ENCODE data around the gene GNG11. TPM values are rescaled to one million over a fixed set of nuclear protein-coding genes. Genes with fewer than 3 reads are reported as not detected.
A peak's percentile ranks its signal among the peaks of the same experiment; 100 is the strongest.

Gene GNG11
- total RNA-seq (10 to 100 TPM; 13.4 to 39.1 TPM), polyA plus RNA-seq (ENCODE audit: insufficient read length in 2 of 2) (10 to 100 TPM; 14.6 to 14.9 TPM)
- long read RNA-seq, donor 1, transcript GNG11-201 (2 exons, 3,055 nt), result major isoform, 65 of 65 reads
- long read RNA-seq, donor 1, partial matches to known transcripts, result 0 of 65 reads
- long read RNA-seq, donor 1, other reads (novel, unspliced or antisense), result 0 of 65 reads
- long read RNA-seq, donor 2, transcript GNG11-201 (2 exons, 3,055 nt), result major isoform, 14 of 14 reads
- long read RNA-seq, donor 2, partial matches to known transcripts, result 0 of 14 reads
- long read RNA-seq, donor 2, other reads (novel, unspliced or antisense), result 0 of 14 reads
- long read RNA-seq, donor 3, transcript GNG11-201 (2 exons, 3,055 nt), result major isoform, 36 of 36 reads
- long read RNA-seq, donor 3, partial matches to known transcripts, result 0 of 36 reads
- long read RNA-seq, donor 3, other reads (novel, unspliced or antisense), result 0 of 36 reads
- long read RNA-seq, donor 4, transcript GNG11-201 (2 exons, 3,055 nt), result major isoform, 342 of 389 reads
- long read RNA-seq, donor 4, partial matches to known transcripts, result 47 of 389 reads
- long read RNA-seq, donor 4, other reads (novel, unspliced or antisense), result 0 of 389 reads

- WGBS (ENCODE audit: insufficient coverage), result 2% methylated on average over 37 of the region's 39 CpGs
Observed at GRCh38 chr7:93921607-93922566, at the start of gene GNG11. Gene GNG11, plus strand, starts transcription at chr7:93921735. Its CDS starts 403 bp downstream, at chr7:93922138.

DNA sequence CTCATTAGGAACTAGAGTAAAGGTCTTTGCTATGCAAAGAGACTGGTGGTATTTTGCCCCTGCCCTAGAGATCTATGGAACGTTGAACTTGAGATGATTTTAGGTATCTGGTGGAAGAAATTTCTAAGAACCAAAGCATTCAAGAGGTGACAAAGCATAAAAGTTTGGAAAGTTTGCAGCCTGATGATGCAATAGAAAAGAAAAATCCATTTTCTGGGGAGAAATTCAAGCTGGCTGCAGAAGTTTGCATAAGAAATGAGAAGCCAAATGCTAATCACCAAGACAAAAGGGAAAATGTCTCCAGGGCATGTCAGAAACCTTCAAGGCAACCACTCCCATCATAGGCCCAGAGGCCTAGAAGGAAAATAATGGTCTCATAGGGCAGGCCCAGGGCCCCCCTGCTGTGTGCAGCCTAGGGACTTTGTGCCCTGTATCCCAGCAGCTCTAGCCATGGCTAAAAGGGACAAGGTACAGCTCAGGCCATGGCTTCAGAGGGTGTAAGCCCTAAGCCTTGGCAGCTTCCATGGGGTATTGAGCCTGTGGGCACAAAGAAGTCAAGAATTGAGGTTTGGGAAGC is 47.4 kb upstream of the GNG11 start:
- DNase-seq (ENCODE audit: low read depth in 4 of 6, low spot score in 6 of 6), result no peak
- no peak overlapping the region for H3K27ac ChIP-seq (ENCODE audit: low read depth, low read length)
- H3K36me3 ChIP-seq (ENCODE audit: control insufficient read depth, insufficient read depth, low read length), result no peaks in the 10 kb centered on the region
- H3K27me3 ChIP-seq (ENCODE audit: control insufficient read depth, insufficient read depth, low read length), result no peaks in the 10 kb centered on the region
- no CpG with 5 or more reads among the region's 1 CpG for whole genome bisulfite sequencing (ENCODE audit: insufficient coverage)
- no peaks in the 10 kb centered on the region for H3K9me3 ChIP-seq (ENCODE audit: control insufficient read depth, insufficient read depth, low read length)
- H3K4me3 ChIP-seq (ENCODE audit: low read depth, low read length), result no peak overlapping the region
- H3K4me1 ChIP-seq (ENCODE audit: control insufficient read depth, insufficient read depth, low read length), result no peaks in the 10 kb centered on the region

More at GRCh38 chr7:93921607-93922566, at the start of gene GNG11:
- Histone ChIP-seq H3K4me3 (ENCODE audit: low read depth, low read length) (peak within 1 kb of the TSS; percentile 55), H3K27me3 (ENCODE audit: control insufficient read depth, insufficient read depth, low read length) (no peaks in the 10 kb centered on the region), H3K9me3 (ENCODE audit: control insufficient read depth, insufficient read depth, low read length) (no peaks in the 10 kb centered on the region), H3K36me3 (ENCODE audit: control insufficient read depth, insufficient read depth, low read length) (no peaks in the 10 kb centered on the region), H3K27ac (ENCODE audit: low read depth, low read length) (peak within 1 kb of the TSS; percentile 88), H3K4me1 (ENCODE audit: control insufficient read depth, insufficient read depth, low read length) (peaks cover 7% of the 10 kb centered on the region)
- DNase-seq (ENCODE audit: low read depth in 4 of 6, low spot score in 6 of 6), result peak; percentile 15 to 88 (median 52)

GRCh38 chr7:93877742-93878141 is 43.8 kb upstream of the GNG11 start:
- no peaks in the 10 kb centered on the region for H3K4me1 ChIP-seq (ENCODE audit: control insufficient read depth, insufficient read depth, low read length)
- H3K27ac ChIP-seq (ENCODE audit: low read depth, low read length), result no peak overlapping the region
- no peaks in the 10 kb centered on the region for H3K36me3 ChIP-seq (ENCODE audit: control insufficient read depth, insufficient read depth, low read length)
- no peak for DNase-seq (ENCODE audit: low read depth in 4 of 6, low spot score in 6 of 6)
- H3K27me3 ChIP-seq (ENCODE audit: control insufficient read depth, insufficient read depth, low read length), result no peaks in the 10 kb centered on the region
- H3K9me3 ChIP-seq (ENCODE audit: control insufficient read depth, insufficient read depth, low read length), result no peaks in the 10 kb centered on the region
- no CpG with 5 or more reads among the region's 3 CpGs for WGBS (ENCODE audit: insufficient coverage)
- no peak overlapping the region for H3K4me3 ChIP-seq (ENCODE audit: low read depth, low read length)

- no peak for DNase-seq (ENCODE audit: low read depth in 4 of 6, low spot score in 6 of 6)
- Histone ChIP-seq H3K27me3 (ENCODE audit: control insufficient read depth, insufficient read depth, low read length) (no peaks in the 10 kb centered on the region), H3K27ac (ENCODE audit: low read depth, low read length) (no peak overlapping the region), H3K9me3 (ENCODE audit: control insufficient read depth, insufficient read depth, low read length) (no peaks in the 10 kb centered on the region), H3K36me3 (ENCODE audit: control insufficient read depth, insufficient read depth, low read length) (no peaks in the 10 kb centered on the region), H3K4me3 (ENCODE audit: low read depth, low read length) (no peak overlapping the region), H3K4me1 (ENCODE audit: control insufficient read depth, insufficient read depth, low read length) (no peaks in the 10 kb centered on the region)
Observed at GRCh38 chr7:93879356-93879755, 42.2 kb upstream of the GNG11 start.

- Histone ChIP-seq H3K4me1 (ENCODE audit: control insufficient read depth, insufficient read depth, low read length) (no peaks in the 10 kb centered on the region), H3K36me3 (ENCODE audit: control insufficient read depth, insufficient read depth, low read length) (no peaks in the 10 kb centered on the region), H3K27me3 (ENCODE audit: control insufficient read depth, insufficient read depth, low read length) (no peaks in the 10 kb centered on the region), H3K27ac (ENCODE audit: low read depth, low read length) (no peak overlapping the region), H3K9me3 (ENCODE audit: control insufficient read depth, insufficient read depth, low read length) (no peaks in the 10 kb centered on the region), H3K4me3 (ENCODE audit: low read depth, low read length) (no peak overlapping the region)
- DNase-seq (ENCODE audit: low read depth in 4 of 6, low spot score in 6 of 6), result no peak
Observed at GRCh38 chr7:93882468-93882867, 39.1 kb upstream of the GNG11 start.

DNA sequence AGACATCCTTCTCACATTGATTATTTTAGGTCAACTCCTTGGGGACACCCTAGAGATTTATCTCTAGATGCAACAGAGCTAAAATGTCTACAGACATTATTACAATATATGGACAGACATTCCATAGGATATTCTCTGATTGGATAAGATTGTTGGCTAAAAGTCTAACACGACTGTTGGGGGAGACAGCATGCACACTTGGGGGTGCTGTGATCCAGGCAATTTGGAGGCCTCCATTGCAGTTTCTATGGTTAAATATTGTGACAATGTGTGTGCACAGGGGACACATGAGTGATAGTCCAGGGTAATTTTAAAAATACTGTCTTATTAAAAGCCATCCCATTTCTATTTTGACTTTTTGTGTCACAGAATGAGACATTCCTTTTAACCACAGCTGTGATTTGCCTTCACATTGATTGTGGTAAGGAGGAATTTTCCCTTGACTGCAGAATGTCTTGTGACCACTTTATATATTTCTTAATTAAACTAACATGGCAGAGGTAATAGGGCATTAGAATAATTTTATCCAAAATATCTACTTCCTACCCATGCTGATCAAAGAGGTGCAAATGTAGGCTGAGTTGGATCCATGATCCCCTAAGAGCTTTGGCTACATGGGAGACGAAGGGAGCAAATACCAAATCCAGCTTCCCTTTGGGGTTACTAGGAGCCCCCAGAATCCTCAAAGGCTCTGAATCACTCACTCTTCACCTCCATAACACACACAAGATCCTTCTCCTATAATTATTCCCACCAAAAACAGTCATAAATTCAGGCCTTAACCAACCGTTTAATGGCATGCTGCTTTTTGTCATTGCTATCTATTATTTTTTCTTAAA is 38.2 kb upstream of the GNG11 start:
- H3K4me3 ChIP-seq (ENCODE audit: low read depth, low read length), result no peak overlapping the region
- no peaks in the 10 kb centered on the region for H3K36me3 ChIP-seq (ENCODE audit: control insufficient read depth, insufficient read depth, low read length)
- no peaks in the 10 kb centered on the region for H3K9me3 ChIP-seq (ENCODE audit: control insufficient read depth, insufficient read depth, low read length)
- no peaks in the 10 kb centered on the region for H3K4me1 ChIP-seq (ENCODE audit: control insufficient read depth, insufficient read depth, low read length)
- WGBS (ENCODE audit: insufficient coverage), result 100% methylated on average over 1 of the region's 3 CpGs
- H3K27ac ChIP-seq (ENCODE audit: low read depth, low read length), result no peak overlapping the region
- DNase-seq (ENCODE audit: low read depth in 4 of 6, low spot score in 6 of 6), result no peak
- H3K27me3 ChIP-seq (ENCODE audit: control insufficient read depth, insufficient read depth, low read length), result no peaks in the 10 kb centered on the region

- Histone ChIP-seq H3K27me3 (ENCODE audit: control insufficient read depth, insufficient read depth, low read length) (no peaks in the 10 kb centered on the region), H3K27ac (ENCODE audit: low read depth, low read length) (no peak overlapping the region), H3K36me3 (ENCODE audit: control insufficient read depth, insufficient read depth, low read length) (no peaks in the 10 kb centered on the region), H3K4me1 (ENCODE audit: control insufficient read depth, insufficient read depth, low read length) (no peaks in the 10 kb centered on the region), H3K9me3 (ENCODE audit: control insufficient read depth, insufficient read depth, low read length) (no peaks in the 10 kb centered on the region), H3K4me3 (ENCODE audit: low read depth, low read length) (no peak overlapping the region)
- DNase-seq (ENCODE audit: low read depth in 4 of 6, low spot score in 6 of 6), result no peak
Observed at GRCh38 chr7:93883917-93884345, 37.6 kb upstream of the GNG11 start.

DNA sequence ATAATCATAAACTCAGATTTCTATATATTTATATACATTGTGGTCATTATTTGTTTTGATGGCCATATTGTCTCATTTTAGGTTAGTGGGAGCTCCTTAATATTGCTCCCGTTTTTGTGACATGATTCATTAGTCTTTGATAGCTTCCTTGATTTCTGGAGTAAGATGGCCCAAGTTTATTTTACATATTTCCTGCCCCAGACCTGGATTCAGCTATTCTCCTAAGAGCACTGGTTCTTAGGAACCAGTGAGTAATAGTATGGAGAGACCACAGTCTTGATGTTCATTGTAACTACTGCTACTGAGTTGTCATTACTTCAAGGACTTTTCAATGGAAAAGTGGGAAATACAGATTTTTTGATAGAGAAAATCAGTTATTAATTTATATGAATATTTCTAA is 37.0 kb upstream of the GNG11 start:
- no peaks in the 10 kb centered on the region for H3K4me1 ChIP-seq (ENCODE audit: control insufficient read depth, insufficient read depth, low read length)
- DNase-seq (ENCODE audit: low read depth in 4 of 6, low spot score in 6 of 6), result no peak
- no CpG with 5 or more reads among the region's 1 CpG for WGBS (ENCODE audit: insufficient coverage)
- H3K4me3 ChIP-seq (ENCODE audit: low read depth, low read length), result no peak overlapping the region
- H3K36me3 ChIP-seq (ENCODE audit: control insufficient read depth, insufficient read depth, low read length), result no peaks in the 10 kb centered on the region
- H3K27ac ChIP-seq (ENCODE audit: low read depth, low read length), result no peak overlapping the region
- H3K27me3 ChIP-seq (ENCODE audit: control insufficient read depth, insufficient read depth, low read length), result no peaks in the 10 kb centered on the region
- H3K9me3 ChIP-seq (ENCODE audit: control insufficient read depth, insufficient read depth, low read length), result no peaks in the 10 kb centered on the region

DNA sequence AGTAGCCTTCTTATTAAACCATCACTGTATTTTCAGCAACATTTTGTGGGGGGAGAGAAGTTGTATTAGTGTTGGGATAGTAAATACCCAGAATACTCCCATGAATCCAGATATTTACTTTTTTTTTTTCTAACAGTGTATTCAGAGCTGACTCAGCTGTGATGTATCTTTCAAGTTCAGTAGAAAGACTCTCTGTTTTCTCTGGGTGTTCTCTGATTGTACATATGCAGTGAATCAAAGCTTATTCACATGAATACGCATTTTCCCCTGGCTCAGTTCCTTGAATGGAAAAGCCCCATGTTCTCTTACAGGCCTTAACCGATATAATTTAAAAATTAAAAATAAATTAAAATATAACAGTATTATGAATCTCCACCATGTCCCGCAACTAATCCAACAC is 32.3 kb upstream of the GNG11 start:
- peak in 1 of 6 donors; percentile 8 for DNase-seq (ENCODE audit: low read depth in 4 of 6, low spot score in 6 of 6)
- WGBS (ENCODE audit: insufficient coverage), result no CpG with 5 or more reads among the region's 3 CpGs
- H3K4me1 ChIP-seq (ENCODE audit: control insufficient read depth, insufficient read depth, low read length), result peaks cover 11% of the 10 kb centered on the region
- no peaks in the 10 kb centered on the region for H3K36me3 ChIP-seq (ENCODE audit: control insufficient read depth, insufficient read depth, low read length)
- peaks cover 15% of the 10 kb centered on the region for H3K27me3 ChIP-seq (ENCODE audit: control insufficient read depth, insufficient read depth, low read length)
- H3K9me3 ChIP-seq (ENCODE audit: control insufficient read depth, insufficient read depth, low read length), result no peaks in the 10 kb centered on the region
- no peak overlapping the region for H3K4me3 ChIP-seq (ENCODE audit: low read depth, low read length)
- no peak overlapping the region for H3K27ac ChIP-seq (ENCODE audit: low read depth, low read length)
